OCI-LY7 (cell line): ENCODE measurements around the gene OR52N5. TPM values are rescaled to one million over a fixed set of nuclear protein-coding genes. Genes with fewer than 3 reads are reported as not detected.
A peak's percentile ranks its signal among the peaks of the same experiment; 100 is the strongest.

Source experiments
- BruUV-seq: library from RNA; stranded (reverse); fragments of 400-500 nt; replicated peaks from 2 replicates; lab custom pipeline; 2021; lab: Mats Ljungman, UMichigan
- CTCF ChIA-PET: fragments of 300-600 bp; sonication (Branson Sonifier 250); formaldehyde crosslinking; loops from one replicate; lab custom pipeline; 2022; ENCODE audit warnings: antibody characterized with exemption; ENCODE audit not compliant: unreplicated experiment; lab: Charles Lee
- POLR2A ChIA-PET: fragments of 300-600 bp; sonication (Branson Sonifier 250); formaldehyde crosslinking; loops from one replicate; lab custom pipeline; 2022; ENCODE audit warnings: antibody characterized with exemption; lab: Charles Lee
- DNase-seq: peaks from one replicate; pipeline ENCODE4 v3.0.0-alpha.2; 2015; ENCODE audit warnings: low spot score
- H2AFZ ChIP-seq: fragments of 200-600 bp; sonication (generic), shearing (Covaris generic); 2 replicates; pipeline ENCODE4 v1.6.1; 2014; ENCODE audit warnings: mild to moderate bottlenecking, antibody characterized with exemption, low read length, moderate library complexity
- H3K27ac ChIP-seq: fragments of 200-600 bp; sonication (generic); 2 replicates; pipeline ENCODE4 v1.5.1; 2014; ENCODE audit warnings: mixed run types, low read depth, mild to moderate bottlenecking, moderate library complexity, low read length, inconsistent platforms; ENCODE audit not compliant: poor library complexity, severe bottlenecking
- H3K36me3 ChIP-seq: fragments of 200-600 bp; sonication (generic); 2 replicates; pipeline ENCODE4 v1.6.1; 2014; ENCODE audit warnings: mild to moderate bottlenecking, antibody characterized with exemption, low read length, moderate library complexity, mixed read lengths; ENCODE audit not compliant: insufficient read depth
- H3K4me1 ChIP-seq: fragments of 200-600 bp; sonication (generic); 2 replicates; pipeline ENCODE4 v1.5.1; 2014; ENCODE audit warnings: mild to moderate bottlenecking, low read length; ENCODE audit not compliant: insufficient read depth, poor library complexity, severe bottlenecking
- H3K4me2 ChIP-seq: fragments of 200-600 bp; sonication (generic); 2 replicates; pipeline ENCODE4 v1.6.1; 2014; ENCODE audit warnings: mild to moderate bottlenecking, low read length
- H3K4me3 ChIP-seq: fragments of 200-600 bp; sonication (generic); 2 replicates; pipeline ENCODE4 v1.5.1; 2014; ENCODE audit warnings: mild to moderate bottlenecking, low read depth, low read length; ENCODE audit not compliant: poor library complexity, severe bottlenecking
- H3K79me2 ChIP-seq: fragments of 200-600 bp; sonication (generic); 2 replicates; pipeline ENCODE4 v1.6.1; 2016; ENCODE audit warnings: low read depth, mild to moderate bottlenecking, low read length, moderate library complexity, mixed read lengths; ENCODE audit not compliant: insufficient read depth
- H3K9me2 ChIP-seq: fragments of 200-600 bp; sonication (generic); 2 replicates; pipeline ENCODE4 v1.6.1; 2016; ENCODE audit warnings: mild to moderate bottlenecking, low read length, mixed read lengths; ENCODE audit not compliant: insufficient read depth
- H3K9me3 ChIP-seq: fragments of 200-600 bp; sonication (generic); 2 replicates; pipeline ENCODE4 v1.6.1; 2014; ENCODE audit warnings: mild to moderate bottlenecking, mixed run types, low read length, mixed read lengths
- H4K20me1 ChIP-seq: fragments of 200-600 bp; sonication (generic); 2 replicates; pipeline ENCODE4 v1.6.1; 2014; ENCODE audit warnings: mild to moderate bottlenecking, antibody characterized with exemption, low read length, moderate library complexity, mixed read lengths; ENCODE audit not compliant: insufficient read depth
- CTCF ChIP-seq: fragments of 200-600 bp; sonication (generic); conservative IDR thresholded peaks from 2 replicates; pipeline ENCODE4 v1.5.1; 2014; ENCODE audit warnings: mild to moderate bottlenecking, antibody characterized with exemption, low read length, moderate library complexity, mixed read lengths
- EZH2phosphoT487 ChIP-seq: fragments of 200-600 bp; sonication (generic); IDR thresholded peaks from 2 replicates; pipeline ENCODE4 v1.6.1; 2018; ENCODE audit warnings: low read depth, borderline replicate concordance, mild to moderate bottlenecking, mixed run types, antibody characterized with exemption, low read length, moderate library complexity, mixed read lengths
- intact Hi-C: fragments of 100-400 bp; cut with micrococcal nuclease; formaldehyde crosslinking; loops from one replicate; pipeline ENCODE4 v1.10.0; 2022; ENCODE audit not compliant: unreplicated experiment
- total RNA-seq, 2 experiments: library from RNA; depleted of rRNA in 1 of 2; stranded (reverse); fragments of >200 nt in 1 of 2; shearing (Covaris generic) in 1 of 2; gene quantifications; 2 replicates each; pipeline ENCODE4 v1.2.3, GENCODE V29; 2014 to 2022

The OR52N5 gene
- total RNA-seq, 2 experiments from 2014 or later, result not detected

DNA sequence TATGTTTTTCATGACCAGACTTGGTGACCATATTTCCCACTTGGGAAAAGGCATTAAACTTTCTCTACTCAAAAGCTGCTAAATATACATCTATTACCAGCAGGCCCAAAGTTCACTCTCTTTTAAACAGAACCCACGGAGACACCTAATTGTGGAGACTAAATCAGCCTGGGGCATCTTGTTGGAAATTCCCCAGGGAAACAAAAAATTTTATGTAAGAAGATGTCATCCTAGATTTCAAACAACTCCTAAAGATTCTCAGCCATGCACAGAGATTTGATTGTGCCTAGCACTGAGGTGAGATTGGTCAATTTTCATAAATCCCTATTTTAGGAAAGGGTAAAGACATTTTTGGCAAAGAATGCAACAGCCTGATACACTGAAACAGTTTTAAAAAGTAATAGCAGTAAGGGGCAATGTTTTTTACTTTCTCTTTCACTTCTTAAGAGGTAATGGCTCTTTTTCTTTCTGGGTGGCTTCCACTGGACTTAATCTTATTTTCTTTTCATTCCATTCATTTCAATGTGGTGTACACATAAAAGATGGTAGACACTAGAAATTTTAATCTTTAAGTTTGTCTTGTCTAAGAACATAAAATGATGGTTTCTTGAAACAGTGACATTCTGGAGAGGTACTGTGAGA is 35.2 kb upstream of the OR52N5 start:
- no peak for DNase-seq
- no peak for TF ChIP-seq CTCF
- no peak for TF ChIP-seq EZH2phosphoT487
- H3K79me2 ChIP-seq, result no peaks in the 10 kb centered on the region
- H3K27ac ChIP-seq, result no peak overlapping the region
- no peaks in the 10 kb centered on the region for H4K20me1 ChIP-seq
- no peaks in the 10 kb centered on the region for H3K9me3 ChIP-seq
- BruUV-seq, result no TSS peak
- no peaks in the 10 kb centered on the region for H3K36me3 ChIP-seq
- H2AFZ ChIP-seq, result no peak overlapping the region
- ChIA-PET POLR2A (no interaction called here), CTCF (no interaction called here)
- H3K4me3 ChIP-seq, result no peak overlapping the region
- no peaks in the 10 kb centered on the region for H3K4me1 ChIP-seq
- H3K4me2 ChIP-seq, result 0 out of 2 replicates have a peak overlapping the region, but pooled peaks have one; percentile 4
- no peaks in the 10 kb centered on the region for H3K9me2 ChIP-seq
- intact Hi-C loops, result no loop called here

GRCh38 chr11:5815534-5815933 is 32.4 kb upstream of the OR52N5 start:
- DNase-seq, result no peak
- H3K4me1 ChIP-seq, result no peaks in the 10 kb centered on the region
- CTCF ChIA-PET, result no interaction called here
- intact Hi-C loops, result no loop called here
- H3K79me2 ChIP-seq, result no peaks in the 10 kb centered on the region
- BruUV-seq, result no TSS peak
- TF ChIP-seq EZH2phosphoT487 (no peak), CTCF (no peak)
- no peaks in the 10 kb centered on the region for H3K9me2 ChIP-seq
- H3K4me3 ChIP-seq, result no peak overlapping the region
- H3K36me3 ChIP-seq, result no peaks in the 10 kb centered on the region
- H2AFZ ChIP-seq, result no peak overlapping the region
- no peak overlapping the region for H3K27ac ChIP-seq
- POLR2A ChIA-PET, result no interaction called here
- H4K20me1 ChIP-seq, result no peaks in the 10 kb centered on the region
- H3K9me3 ChIP-seq, result no peaks in the 10 kb centered on the region
- no peak overlapping the region for H3K4me2 ChIP-seq
